A204.1 (cell line): ENCODE results near the gene PUS1.
"Not testable (repeated sequence)": the region's sequence is repeated elsewhere in the genome, so short reads cannot be mapped to it uniquely, and the experiment has no call there.

Experiments used
- FAIRE-seq: peaks from 2 replicates; lab custom pipeline; 2012; peaks lifted over from hg19 to GRCh38; lab: Jason Lieb, UNC

PUS1 gene

GRCh38 chr12:131941116-131941986, 12.3 kb downstream of the PUS1 start:
- FAIRE-seq: no peak

GRCh38 chr12:131941987-131942341, 12.9 kb downstream of the PUS1 start:
- no peak for FAIRE-seq

- no peak for FAIRE-seq
These were observed 13.6 kb downstream of the PUS1 start for GRCh38 chr12:131942671-131943070.

GRCh38 chr12:131943389-131943788, 14.3 kb downstream of the PUS1 start:
- FAIRE-seq: no peak

GRCh38 chr12:131943876-131944275, 14.8 kb downstream of the PUS1 start:
- no peak for FAIRE-seq

GRCh38 chr12:131944601-131945251, 15.7 kb downstream of the PUS1 start:
- FAIRE-seq: no peak

- FAIRE-seq: no peak
These were observed 17.7 kb downstream of the PUS1 start for GRCh38 chr12:131946757-131947156.

GRCh38 chr12:131947482-131948027, 18.5 kb downstream of the PUS1 start:
- FAIRE-seq: no peak

GRCh38 chr12:131948166-131948712, 19.2 kb downstream of the PUS1 start:
- FAIRE-seq: no peak

GRCh38 chr12:131948713-131949430, 19.8 kb downstream of the PUS1 start:
- not testable (repeated sequence) for FAIRE-seq

- no peak for FAIRE-seq
These were observed 20.5 kb downstream of the PUS1 start, which contains the start of gene EP400 for GRCh38 chr12:131949431-131950181. TSS of gene EP400 (plus strand) at chr12:131949942. CDS start at chr12:131960620, 10,678 bp downstream.

GRCh38 chr12:131950182-131950913, 21.3 kb downstream of the PUS1 start:
- no peak for FAIRE-seq

- FAIRE-seq: not testable (repeated sequence)
These were observed 24.7 kb downstream of the PUS1 start for GRCh38 chr12:131953810-131954209.

GRCh38 chr12:131954460-131954859, 25.4 kb downstream of the PUS1 start:
- FAIRE-seq: not testable (repeated sequence)

GRCh38 chr12:131959116-131959515, 30.0 kb downstream of the PUS1 start:
- no peak for FAIRE-seq

- no peak for FAIRE-seq
These were observed 30.8 kb downstream of the PUS1 start for GRCh38 chr12:131959641-131960589.

- not testable (repeated sequence) for FAIRE-seq
These were observed 31.7 kb downstream of the PUS1 start for GRCh38 chr12:131960590-131961325.

- FAIRE-seq: not testable (repeated sequence)
These were observed 32.3 kb downstream of the PUS1 start for GRCh38 chr12:131961328-131961727.

GRCh38 chr12:131962069-131962468, 33.0 kb downstream of the PUS1 start:
- no peak for FAIRE-seq
